ENCODE results near the gene PIK3R4.

The PIK3R4 gene

GRCh38 chr3:130640027-130640426 lies 106.6 kb downstream of the PIK3R4 start:
- no peak for DNase-seq (ENCODE audit: low read depth in 2 of 2)

GRCh38 chr3:130636480-130637234 lies 110.0 kb downstream of the PIK3R4 start:
- DNase-seq (ENCODE audit: low read depth in 2 of 2): no peak

DNA sequence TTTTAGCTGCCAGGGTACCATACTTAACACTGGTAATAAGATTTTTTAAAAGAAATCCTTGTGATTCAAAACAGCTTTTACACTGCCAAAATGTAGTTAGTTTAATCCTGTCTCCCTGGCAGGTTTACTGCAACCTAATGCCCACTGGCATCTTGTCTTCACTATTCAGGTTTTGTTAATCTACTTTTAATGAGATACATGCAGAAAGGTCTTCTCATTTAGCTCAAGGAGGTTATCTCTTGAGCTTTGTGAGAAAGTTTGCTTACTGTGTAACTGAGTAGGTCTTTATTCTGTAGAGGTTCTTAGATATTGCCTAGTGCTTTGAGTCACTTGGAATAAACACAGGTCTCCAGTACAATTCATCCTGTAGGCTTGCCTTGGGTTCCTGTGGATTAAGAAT lies 110.7 kb downstream of the PIK3R4 start:
- no peak for DNase-seq (ENCODE audit: low read depth in 2 of 2)

GRCh38 chr3:130635285-130635684 lies 111.3 kb downstream of the PIK3R4 start:
- no peak for DNase-seq (ENCODE audit: low read depth in 2 of 2)

Data from stimulated activated CD8-positive, alpha-beta memory T cell treated with anti-CD3 and anti-CD28 coated beads, Interleukin-15, amount 100 ng/mL, for 4 hours (primary cell).